ENCODE data around the gene AURKAIP1.
A peak's percentile ranks its signal among the peaks of the same experiment; 100 is the strongest.

AURKAIP1 gene

DNA sequence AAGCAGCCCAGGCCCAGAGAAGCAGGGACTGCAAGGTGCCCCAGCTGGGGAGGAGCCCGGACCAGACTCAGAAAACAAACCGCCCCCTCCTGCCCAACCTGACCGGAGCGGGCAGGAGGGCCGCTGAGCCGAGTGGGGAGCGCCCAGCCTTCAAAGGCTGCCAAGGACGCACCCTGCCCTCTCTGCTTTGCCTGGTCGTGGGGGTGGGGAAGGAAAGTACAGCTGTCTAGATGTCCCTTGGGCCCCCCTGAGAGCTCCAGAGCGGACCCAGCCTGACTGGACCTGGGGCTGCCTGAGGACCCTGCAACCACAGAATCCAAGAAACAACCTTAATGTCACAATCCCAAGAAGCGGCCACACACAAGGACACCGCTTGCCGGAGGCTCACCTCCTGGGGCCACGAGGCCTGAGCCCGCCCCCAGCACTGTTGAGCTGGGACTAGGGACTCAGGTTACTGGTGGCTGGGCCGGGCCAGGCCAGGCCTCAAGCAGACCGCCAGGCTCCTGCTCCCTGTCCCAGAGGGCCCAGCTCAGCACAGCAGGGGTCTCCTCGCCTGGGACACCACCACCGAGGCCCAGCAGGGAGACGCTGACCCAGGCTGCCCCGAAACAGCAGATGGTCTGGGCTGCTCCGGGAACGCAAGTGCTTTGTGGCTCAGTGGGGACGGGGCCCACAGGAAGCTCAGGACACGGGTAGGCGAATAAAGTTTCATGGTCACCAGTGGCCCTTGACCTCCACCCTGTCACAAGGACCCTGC, 27.2 kb downstream of the AURKAIP1 start:
- CTCF ChIA-PET = no interaction called here
- peak; percentile 49 for DNase-seq (ENCODE audit: extremely low spot score)
- POLR2A ChIA-PET = interaction anchor here (0.8 to 1.4 kb wide), 9 partner anchors 10 to 53 kb away, joined by 3 to 5 read pairs (median 4); partner anchors contain the start of genes AURKAIP1 and CCNL2
- TF ChIP-seq ZNF384 (IDR thresholded peaks at IDR 0.05) (no peak), L3MBTL2 (conservative IDR thresholded peaks at IDR 0.05) (no peak), ARNT (IDR thresholded peaks at IDR 0.05) (no peak)

DNA sequence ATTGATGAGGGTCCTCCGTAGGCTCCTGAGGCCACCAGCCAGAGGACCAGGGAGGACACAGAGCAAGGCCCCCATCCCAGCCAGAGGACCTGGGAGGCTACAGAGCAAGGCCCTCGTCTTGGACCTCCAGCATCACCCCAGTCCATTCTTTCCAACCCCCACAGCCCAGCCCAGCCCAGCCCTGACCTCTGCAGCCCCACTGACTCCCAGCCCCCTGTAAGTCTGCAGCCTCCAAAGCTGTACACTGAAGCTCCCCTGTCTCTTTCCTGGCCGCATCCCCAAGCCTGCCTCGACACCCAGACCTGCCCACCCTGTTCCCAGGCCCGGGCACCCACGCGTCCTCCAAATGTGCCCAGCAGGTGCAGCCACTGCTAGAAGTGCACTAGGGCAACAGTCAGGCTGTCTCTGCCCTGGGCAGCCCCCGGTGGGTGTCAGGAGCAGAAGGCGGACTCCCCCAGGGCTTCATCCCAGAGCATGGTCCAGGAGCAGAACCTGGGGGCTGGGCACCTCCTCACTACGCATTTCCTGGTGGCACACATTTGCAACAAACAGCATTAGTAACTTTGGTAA, 27.9 kb downstream of the AURKAIP1 start:
- POLR2A ChIA-PET = interaction anchor here (0.8 to 1.2 kb wide), 6 partner anchors 11 to 52 kb away, joined by 3 to 5 read pairs (median 4); partner anchors contain the start of genes AURKAIP1 and CCNL2
- CTCF ChIA-PET = interaction anchor here (0.5 kb wide), 1 partner anchor 311 kb away, joined by 4 read pairs; no protein-coding TSS in a partner anchor
- TF ChIP-seq L3MBTL2 (conservative IDR thresholded peaks at IDR 0.05) (no peak), FOXA1 (IDR thresholded peaks at IDR 0.05) (no peak), NFRKB (IDR thresholded peaks at IDR 0.05) (no peak), FOXK2 (IDR thresholded peaks at IDR 0.05) (no peak), FOXM1 (IDR thresholded peaks at IDR 0.05; ENCODE audit: borderline replicate concordance) (no peak), CTBP1 (IDR thresholded peaks at IDR 0.05; ENCODE audit: borderline replicate concordance) (no peak), LEF1 (IDR thresholded peaks at IDR 0.05; ENCODE audit: borderline replicate concordance) (no peak), TARDBP (IDR thresholded peaks at IDR 0.05) (no peak), ARNT (IDR thresholded peaks at IDR 0.05) (no peak), ELF4 (IDR thresholded peaks at IDR 0.05) (no peak), SP1 (IDR thresholded peaks at IDR 0.05) (no peak)
- TF ChIP-seq, protein P1, sequence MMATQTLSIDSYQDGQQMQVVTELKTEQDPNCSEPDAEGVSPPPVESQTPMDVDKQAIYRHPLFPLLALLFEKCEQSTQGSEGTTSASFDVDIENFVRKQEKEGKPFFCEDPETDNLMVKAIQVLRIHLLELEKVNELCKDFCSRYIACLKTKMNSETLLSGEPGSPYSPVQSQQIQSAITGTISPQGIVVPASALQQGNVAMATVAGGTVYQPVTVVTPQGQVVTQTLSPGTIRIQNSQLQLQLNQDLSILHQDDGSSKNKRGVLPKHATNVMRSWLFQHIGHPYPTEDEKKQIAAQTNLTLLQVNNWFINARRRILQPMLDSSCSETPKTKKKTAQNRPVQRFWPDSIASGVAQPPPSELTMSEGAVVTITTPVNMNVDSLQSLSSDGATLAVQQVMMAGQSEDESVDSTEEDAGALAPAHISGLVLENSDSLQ (IDR thresholded peaks at IDR 0.05) = no peak
- DNase-seq (ENCODE audit: extremely low spot score) = no peak

DNA sequence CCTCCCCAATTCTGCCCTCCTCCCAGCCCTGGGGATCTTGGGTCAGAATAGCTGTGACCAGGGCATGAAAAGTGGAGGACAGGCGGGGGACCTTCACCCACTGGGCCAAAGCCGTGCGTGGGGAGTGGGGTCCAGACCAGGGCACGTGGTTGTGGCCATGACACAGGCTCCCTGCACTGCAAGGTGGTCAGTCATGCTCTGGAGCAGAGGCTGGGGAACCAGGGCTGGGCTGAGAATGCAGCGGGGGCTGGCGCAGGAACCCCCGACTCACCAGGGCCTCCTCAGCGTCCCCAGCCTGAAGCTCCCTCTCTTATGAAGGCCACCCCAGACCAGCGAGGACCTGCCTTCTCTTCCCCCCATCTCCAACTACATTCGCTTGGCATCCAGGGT, 28.5 kb downstream of the AURKAIP1 start:
- TF ChIP-seq SP1 (IDR thresholded peaks at IDR 0.05) (no peak), FOXA1 (IDR thresholded peaks at IDR 0.05) (no peak), ELF4 (IDR thresholded peaks at IDR 0.05) (no peak), LEF1 (IDR thresholded peaks at IDR 0.05; ENCODE audit: borderline replicate concordance) (no peak), ARNT (IDR thresholded peaks at IDR 0.05) (no peak), SUZ12 (IDR thresholded peaks at IDR 0.05) (no peak), L3MBTL2 (conservative IDR thresholded peaks at IDR 0.05) (no peak), FOXM1 (IDR thresholded peaks at IDR 0.05; ENCODE audit: borderline replicate concordance) (no peak), ZNF384 (IDR thresholded peaks at IDR 0.05) (no peak), CTBP1 (IDR thresholded peaks at IDR 0.05; ENCODE audit: borderline replicate concordance) (no peak), BHLHE40 (IDR thresholded peaks at IDR 0.05; ENCODE audit: borderline replicate concordance) (no peak), TARDBP (IDR thresholded peaks at IDR 0.05) (no peak), NFRKB (IDR thresholded peaks at IDR 0.05) (no peak), FOXK2 (IDR thresholded peaks at IDR 0.05) (no peak), HDGF (IDR thresholded peaks at IDR 0.05; ENCODE audit: borderline replicate concordance) (no peak)
- TF ChIP-seq, protein P1 (IDR thresholded peaks at IDR 0.05) = no peak
- ChIA-PET POLR2A (no interaction called here), CTCF (interaction anchor here (1.9 kb wide), 1 partner anchor 158 kb away, joined by 9 read pairs; no protein-coding TSS in a partner anchor)
- DNase-seq (ENCODE audit: extremely low spot score) = no peak

DNA sequence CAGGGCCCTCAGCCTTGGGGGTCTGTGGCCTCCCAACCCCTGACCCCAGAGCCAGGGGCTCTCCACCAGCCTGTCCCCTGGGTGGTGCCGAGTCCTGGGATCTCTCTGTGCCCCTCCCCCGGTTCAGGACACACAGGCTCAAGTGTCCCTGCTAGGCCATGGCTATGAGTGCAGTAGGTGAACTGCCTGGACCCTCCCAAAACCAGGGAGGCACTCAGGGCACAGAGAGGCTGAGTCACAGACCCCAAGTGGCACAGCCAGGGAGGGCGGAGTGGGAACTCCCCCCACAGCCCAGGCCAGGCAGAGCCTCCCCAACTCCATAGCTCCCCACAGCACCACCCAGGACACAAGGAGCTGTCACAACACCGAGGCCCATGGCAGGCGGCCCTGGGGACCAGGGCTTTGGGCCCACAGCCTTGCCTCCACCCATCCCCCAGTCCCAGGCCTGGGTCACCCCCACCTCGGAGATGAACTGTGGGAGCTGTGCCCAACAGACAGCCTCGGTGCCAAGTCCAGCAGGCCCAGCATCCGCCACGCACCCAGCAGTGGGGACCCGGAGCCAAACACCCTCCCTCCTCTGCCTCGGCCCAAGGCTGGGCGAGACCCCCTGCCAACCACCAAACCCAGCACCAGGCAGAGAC, 29.0 kb downstream of the AURKAIP1 start:
- POLR2A ChIA-PET = no interaction called here
- CTCF ChIA-PET = interaction anchor here (1.9 kb wide), 1 partner anchor 158 kb away, joined by 9 read pairs; no protein-coding TSS in a partner anchor

DNA sequence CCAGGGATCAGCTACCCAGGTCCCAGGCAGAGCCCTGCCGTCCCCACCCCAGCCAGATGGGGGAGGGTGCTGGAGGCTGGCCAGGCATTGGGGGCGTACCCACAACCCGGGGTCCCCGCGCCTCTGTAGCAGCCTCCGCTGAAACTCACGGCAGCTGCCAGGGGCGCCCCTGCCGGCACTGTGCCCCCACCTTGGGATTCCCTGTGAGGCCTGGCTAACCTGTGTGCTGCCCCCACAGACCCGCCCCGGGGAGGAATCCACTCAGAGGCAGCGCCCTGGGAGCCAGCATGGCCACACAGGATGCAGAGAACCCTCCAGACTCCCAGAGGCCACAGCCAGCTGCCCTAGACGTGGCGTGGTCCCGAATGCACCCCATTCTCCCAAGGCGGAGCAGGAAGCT, 29.6 kb downstream of the AURKAIP1 start:
- no peak for DNase-seq (ENCODE audit: extremely low spot score)
- CTCF ChIA-PET = interaction anchor here (1.9 kb wide), 1 partner anchor 159 kb away, joined by 9 read pairs; no protein-coding TSS in a partner anchor
- POLR2A ChIA-PET = no interaction called here
- TF ChIP-seq FOXM1 (IDR thresholded peaks at IDR 0.05; ENCODE audit: borderline replicate concordance) = no peak
- no peak for TF ChIP-seq ELF4 (IDR thresholded peaks at IDR 0.05)

More for the DNA sequence above, 29.0 kb downstream of the AURKAIP1 start:
- TF ChIP-seq TARDBP (IDR thresholded peaks at IDR 0.05) (no peak), CTBP1 (IDR thresholded peaks at IDR 0.05; ENCODE audit: borderline replicate concordance) (no peak), ZNF384 (IDR thresholded peaks at IDR 0.05) (no peak), FOXA1 (IDR thresholded peaks at IDR 0.05) (no peak)
- DNase-seq (ENCODE audit: extremely low spot score) = no peak

DNA sequence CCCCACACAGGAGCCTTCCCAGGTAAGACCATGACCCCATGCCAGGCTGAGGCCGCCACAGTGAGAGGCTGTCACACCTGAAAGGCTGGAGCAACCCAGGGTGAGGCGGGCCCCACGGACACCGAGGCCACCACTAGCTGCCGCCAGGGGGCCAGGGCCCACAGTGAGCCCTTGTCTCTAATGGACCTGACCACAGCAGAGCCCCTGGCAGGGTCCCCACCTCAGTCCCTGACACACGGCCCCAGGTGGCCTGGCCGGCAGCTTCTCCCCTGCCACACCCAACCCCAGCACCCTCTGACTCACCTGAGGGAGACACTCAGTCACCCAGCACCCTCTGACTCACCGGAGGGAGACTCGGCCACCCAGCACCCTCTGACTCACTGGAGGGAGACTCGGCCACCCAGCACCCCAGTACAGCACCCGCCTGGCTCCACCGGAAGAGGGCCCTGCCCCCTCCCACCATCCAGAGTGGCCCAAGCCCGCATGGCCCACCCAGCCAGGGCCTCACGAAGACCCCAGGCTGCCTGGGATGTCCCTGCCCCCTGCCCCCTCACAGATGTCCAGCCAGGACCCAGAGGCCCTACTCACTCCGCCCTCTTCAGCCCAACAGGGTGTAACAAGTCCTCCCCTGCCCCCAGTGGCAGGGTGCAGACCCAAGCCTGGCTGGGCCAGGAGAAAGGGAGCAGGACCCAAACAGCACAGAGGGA, 30.2 kb downstream of the AURKAIP1 start:
- CTCF ChIA-PET = interaction anchor here (0.7 to 1.9 kb wide), 2 partner anchors 53 to 160 kb away, joined by 3 to 9 read pairs; no protein-coding TSS in a partner anchor
- peak; percentile 57 for DNase-seq (ENCODE audit: extremely low spot score)
- POLR2A ChIA-PET = no interaction called here
- no peak for TF ChIP-seq LEF1 (IDR thresholded peaks at IDR 0.05; ENCODE audit: borderline replicate concordance)
- TF ChIP-seq SUZ12 (IDR thresholded peaks at IDR 0.05) = no peak
- no peak for TF ChIP-seq CTBP1 (IDR thresholded peaks at IDR 0.05; ENCODE audit: borderline replicate concordance)
- TF ChIP-seq SP1 (IDR thresholded peaks at IDR 0.05) = no peak
- no peak for TF ChIP-seq TARDBP (IDR thresholded peaks at IDR 0.05)
- TF ChIP-seq FOXK2 (IDR thresholded peaks at IDR 0.05) = no peak
- no peak for TF ChIP-seq FOXM1 (IDR thresholded peaks at IDR 0.05; ENCODE audit: borderline replicate concordance)
- no peak for TF ChIP-seq ARNT (IDR thresholded peaks at IDR 0.05)
- no peak for TF ChIP-seq HDGF (IDR thresholded peaks at IDR 0.05; ENCODE audit: borderline replicate concordance)
- no peak for TF ChIP-seq FOXA1 (IDR thresholded peaks at IDR 0.05)
- no peak for TF ChIP-seq ELF4 (IDR thresholded peaks at IDR 0.05)
- TF ChIP-seq, protein P1 (IDR thresholded peaks at IDR 0.05) = no peak
- no peak for TF ChIP-seq L3MBTL2 (conservative IDR thresholded peaks at IDR 0.05)
- TF ChIP-seq ZNF384 (IDR thresholded peaks at IDR 0.05) = no peak
- TF ChIP-seq BHLHE40 (IDR thresholded peaks at IDR 0.05; ENCODE audit: borderline replicate concordance) = no peak
- TF ChIP-seq NFRKB (IDR thresholded peaks at IDR 0.05) = no peak

Measured in HEK293T (cell line).